Measurements from ENCODE around the gene SGMS2.
A peak's percentile ranks its signal among the peaks of the same experiment; 100 is the strongest.

The SGMS2 gene

GRCh38 chr4:107856901-107857300, 32.2 kb downstream of the SGMS2 start:
- Histone ChIP-seq H3K9ac (ENCODE audit: low read length) (no peak overlapping the region), H3K4me3 (ENCODE audit: low read length) (no peak overlapping the region), H3K9me3 (ENCODE audit: control insufficient read depth, low read length) (no peaks in the 10 kb centered on the region), H3K27me3 (ENCODE audit: control insufficient read depth, insufficient read depth, low read length) (no peaks in the 10 kb centered on the region), H3K36me3 (ENCODE audit: control insufficient read depth, insufficient read depth, low read length) (no peaks in the 10 kb centered on the region), H3K4me1 (ENCODE audit: control insufficient read depth, insufficient read depth, low read length) (peaks cover 8% of the 10 kb centered on the region)

- no peaks in the 10 kb centered on the region for H3K9me3 ChIP-seq (ENCODE audit: control insufficient read depth, low read length)
- no peaks in the 10 kb centered on the region for H3K27me3 ChIP-seq (ENCODE audit: control insufficient read depth, insufficient read depth, low read length)
- H3K36me3 ChIP-seq (ENCODE audit: control insufficient read depth, insufficient read depth, low read length): no peaks in the 10 kb centered on the region
- no peak overlapping the region for H3K9ac ChIP-seq (ENCODE audit: low read length)
- no peak overlapping the region for H3K4me3 ChIP-seq (ENCODE audit: low read length)
- H3K4me1 ChIP-seq (ENCODE audit: control insufficient read depth, insufficient read depth, low read length): peaks cover 12% of the 10 kb centered on the region
Observed at GRCh38 chr4:107857741-107858140, 33.0 kb downstream of the SGMS2 start.

GRCh38 chr4:107858158-107858742, 33.5 kb downstream of the SGMS2 start:
- no peaks in the 10 kb centered on the region for H3K36me3 ChIP-seq (ENCODE audit: control insufficient read depth, insufficient read depth, low read length)
- no peaks in the 10 kb centered on the region for H3K27me3 ChIP-seq (ENCODE audit: control insufficient read depth, insufficient read depth, low read length)
- no peaks in the 10 kb centered on the region for H3K9me3 ChIP-seq (ENCODE audit: control insufficient read depth, low read length)
- H3K4me3 ChIP-seq (ENCODE audit: low read length): no peak overlapping the region
- H3K9ac ChIP-seq (ENCODE audit: low read length): no peak overlapping the region
- peaks cover 17% of the 10 kb centered on the region for H3K4me1 ChIP-seq (ENCODE audit: control insufficient read depth, insufficient read depth, low read length)

GRCh38 chr4:107862658-107863057, 37.9 kb downstream of the SGMS2 start:
- no peak overlapping the region for H3K9ac ChIP-seq (ENCODE audit: low read length)
- no peaks in the 10 kb centered on the region for H3K9me3 ChIP-seq (ENCODE audit: control insufficient read depth, low read length)
- peaks cover 20% of the 10 kb centered on the region for H3K4me1 ChIP-seq (ENCODE audit: control insufficient read depth, insufficient read depth, low read length)
- no peaks in the 10 kb centered on the region for H3K36me3 ChIP-seq (ENCODE audit: control insufficient read depth, insufficient read depth, low read length)
- H3K27me3 ChIP-seq (ENCODE audit: control insufficient read depth, insufficient read depth, low read length): no peaks in the 10 kb centered on the region
- H3K4me3 ChIP-seq (ENCODE audit: low read length): no peak overlapping the region

GRCh38 chr4:107863416-107863815, 38.7 kb downstream of the SGMS2 start:
- Histone ChIP-seq H3K4me3 (ENCODE audit: low read length) (no peak overlapping the region), H3K36me3 (ENCODE audit: control insufficient read depth, insufficient read depth, low read length) (no peaks in the 10 kb centered on the region), H3K4me1 (ENCODE audit: control insufficient read depth, insufficient read depth, low read length) (peaks cover 20% of the 10 kb centered on the region), H3K9me3 (ENCODE audit: control insufficient read depth, low read length) (no peaks in the 10 kb centered on the region), H3K27me3 (ENCODE audit: control insufficient read depth, insufficient read depth, low read length) (no peaks in the 10 kb centered on the region), H3K9ac (ENCODE audit: low read length) (no peak overlapping the region)

GRCh38 chr4:107863850-107864371, 39.2 kb downstream of the SGMS2 start:
- no peaks in the 10 kb centered on the region for H3K27me3 ChIP-seq (ENCODE audit: control insufficient read depth, insufficient read depth, low read length)
- H3K4me3 ChIP-seq (ENCODE audit: low read length): no peak overlapping the region
- no peaks in the 10 kb centered on the region for H3K36me3 ChIP-seq (ENCODE audit: control insufficient read depth, insufficient read depth, low read length)
- H3K9ac ChIP-seq (ENCODE audit: low read length): no peak overlapping the region
- no peaks in the 10 kb centered on the region for H3K9me3 ChIP-seq (ENCODE audit: control insufficient read depth, low read length)
- peaks cover 20% of the 10 kb centered on the region for H3K4me1 ChIP-seq (ENCODE audit: control insufficient read depth, insufficient read depth, low read length)

GRCh38 chr4:107866726-107867125, 42.0 kb downstream of the SGMS2 start:
- peaks cover 27% of the 10 kb centered on the region for H3K4me1 ChIP-seq (ENCODE audit: control insufficient read depth, insufficient read depth, low read length)
- H3K9ac ChIP-seq (ENCODE audit: low read length): no peak overlapping the region
- H3K27me3 ChIP-seq (ENCODE audit: control insufficient read depth, insufficient read depth, low read length): no peaks in the 10 kb centered on the region
- H3K4me3 ChIP-seq (ENCODE audit: low read length): no peak overlapping the region
- no peaks in the 10 kb centered on the region for H3K9me3 ChIP-seq (ENCODE audit: control insufficient read depth, low read length)
- no peaks in the 10 kb centered on the region for H3K36me3 ChIP-seq (ENCODE audit: control insufficient read depth, insufficient read depth, low read length)

- H3K4me1 ChIP-seq (ENCODE audit: control insufficient read depth, insufficient read depth, low read length): peaks cover 7% of the 10 kb centered on the region
- H3K36me3 ChIP-seq (ENCODE audit: control insufficient read depth, insufficient read depth, low read length): no peaks in the 10 kb centered on the region
- no peaks in the 10 kb centered on the region for H3K27me3 ChIP-seq (ENCODE audit: control insufficient read depth, insufficient read depth, low read length)
- H3K4me3 ChIP-seq (ENCODE audit: low read length): no peak overlapping the region
- no peak overlapping the region for H3K9ac ChIP-seq (ENCODE audit: low read length)
- H3K9me3 ChIP-seq (ENCODE audit: control insufficient read depth, low read length): no peaks in the 10 kb centered on the region
Observed at GRCh38 chr4:107870236-107870635, 45.5 kb downstream of the SGMS2 start.

GRCh38 chr4:107870916-107871786, 46.4 kb downstream of the SGMS2 start:
- Histone ChIP-seq H3K4me3 (ENCODE audit: low read length) (no peak overlapping the region), H3K36me3 (ENCODE audit: control insufficient read depth, insufficient read depth, low read length) (no peaks in the 10 kb centered on the region)

GRCh38 chr4:107874024-107874423, 49.3 kb downstream of the SGMS2 start:
- no peak overlapping the region for H3K4me3 ChIP-seq (ENCODE audit: low read length)
- H3K27me3 ChIP-seq (ENCODE audit: control insufficient read depth, insufficient read depth, low read length): no peaks in the 10 kb centered on the region
- H3K9me3 ChIP-seq (ENCODE audit: control insufficient read depth, low read length): no peaks in the 10 kb centered on the region
- H3K36me3 ChIP-seq (ENCODE audit: control insufficient read depth, insufficient read depth, low read length): no peaks in the 10 kb centered on the region
- peaks cover 28% of the 10 kb centered on the region for H3K4me1 ChIP-seq (ENCODE audit: control insufficient read depth, insufficient read depth, low read length)
- no peak overlapping the region for H3K9ac ChIP-seq (ENCODE audit: low read length)

More at GRCh38 chr4:107870916-107871786, 46.4 kb downstream of the SGMS2 start:
- peaks cover 14% of the 10 kb centered on the region for H3K4me1 ChIP-seq (ENCODE audit: control insufficient read depth, insufficient read depth, low read length)
- no peaks in the 10 kb centered on the region for H3K27me3 ChIP-seq (ENCODE audit: control insufficient read depth, insufficient read depth, low read length)
- H3K9ac ChIP-seq (ENCODE audit: low read length): peak overlapping the region; percentile 29
- H3K9me3 ChIP-seq (ENCODE audit: control insufficient read depth, low read length): no peaks in the 10 kb centered on the region

- Histone ChIP-seq H3K27me3 (ENCODE audit: control insufficient read depth, insufficient read depth, low read length) (no peaks in the 10 kb centered on the region), H3K4me1 (ENCODE audit: control insufficient read depth, insufficient read depth, low read length) (peaks cover 21% of the 10 kb centered on the region), H3K36me3 (ENCODE audit: control insufficient read depth, insufficient read depth, low read length) (no peaks in the 10 kb centered on the region), H3K9ac (ENCODE audit: low read length) (no peak overlapping the region), H3K9me3 (ENCODE audit: control insufficient read depth, low read length) (no peaks in the 10 kb centered on the region), H3K4me3 (ENCODE audit: low read length) (no peak overlapping the region)
Observed at GRCh38 chr4:107876099-107876498, 51.4 kb downstream of the SGMS2 start.

GRCh38 chr4:107877361-107877760, 52.6 kb downstream of the SGMS2 start:
- no peaks in the 10 kb centered on the region for H3K36me3 ChIP-seq (ENCODE audit: control insufficient read depth, insufficient read depth, low read length)
- H3K9ac ChIP-seq (ENCODE audit: low read length): no peak overlapping the region
- peaks cover 21% of the 10 kb centered on the region for H3K4me1 ChIP-seq (ENCODE audit: control insufficient read depth, insufficient read depth, low read length)

More at GRCh38 chr4:107877361-107877760, 52.6 kb downstream of the SGMS2 start:
- H3K9me3 ChIP-seq (ENCODE audit: control insufficient read depth, low read length): no peaks in the 10 kb centered on the region
- no peaks in the 10 kb centered on the region for H3K27me3 ChIP-seq (ENCODE audit: control insufficient read depth, insufficient read depth, low read length)
- H3K4me3 ChIP-seq (ENCODE audit: low read length): no peak overlapping the region

Measured in mucosa of stomach (tissue), 1 donor.